Large intestine (tissue), 3 donors: Measurements from ENCODE around the gene WFDC12. TPM values are rescaled to one million over a fixed set of nuclear protein-coding genes. Genes with fewer than 3 reads are reported as not detected.

Source experiments
- DNase-seq, 2 donors: peaks; one replicate each; pipeline versions ENCODE4 v3.0.0 to v3.0.0-alpha.2; 2013
- H3K27ac ChIP-seq: one replicate; pipeline ENCODE4 v1.5.1; 2013; ENCODE audit warnings: low read length
- H3K27me3 ChIP-seq: 2 replicates; pipeline ENCODE4 v1.6.1; 2013; ENCODE audit warnings: low read length; ENCODE audit not compliant: control insufficient read depth, insufficient read depth
- H3K36me3 ChIP-seq: 2 replicates; pipeline ENCODE4 v1.6.1; 2013; ENCODE audit warnings: low read length; ENCODE audit not compliant: control insufficient read depth, insufficient read depth
- H3K4me1 ChIP-seq: one replicate; pipeline ENCODE4 v1.6.1; 2013; ENCODE audit warnings: low read length; ENCODE audit not compliant: control insufficient read depth, insufficient read depth
- H3K4me3 ChIP-seq: one replicate; pipeline ENCODE4 v1.5.1; 2013; ENCODE audit warnings: low read length
- H3K9me3 ChIP-seq: one replicate; pipeline ENCODE4 v1.6.1; 2013; ENCODE audit warnings: mild to moderate bottlenecking, low read depth, low read length, moderate library complexity; ENCODE audit not compliant: control insufficient read depth
- WGBS: methylation state at CpG from one replicate; pipeline ENCODE4 v1.1.5; 2013; ENCODE audit warnings: low lambda C conversion rate; ENCODE audit not compliant: insufficient coverage; 5-methylcytosine and 5-hydroxymethylcytosine counted together
- polyA plus RNA-seq: library from polyadenylated mRNA; unstranded; fragments of 120-200 nt; gene quantifications from one replicate; pipeline ENCODE4 v1.2.1, GENCODE V29; 2013

WFDC12 gene
- polyA plus RNA-seq, 1 donor = not detected

GRCh38 chr20:45092898-45093297 lies 31.4 kb downstream of the WFDC12 start:
- no CpG with 5 or more reads among the region's 7 CpGs for WGBS

GRCh38 chr20:45091366-45091765 lies 32.9 kb downstream of the WFDC12 start:
- no peak overlapping the region for H3K4me3 ChIP-seq
- no peaks in the 10 kb centered on the region for H3K36me3 ChIP-seq
- no CpG with 5 or more reads among the region's 3 CpGs for WGBS
- H3K27ac ChIP-seq = no peak overlapping the region
- H3K27me3 ChIP-seq = peaks cover 5% of the 10 kb centered on the region
- no peaks in the 10 kb centered on the region for H3K9me3 ChIP-seq
- DNase-seq = no peak
- H3K4me1 ChIP-seq = no peaks in the 10 kb centered on the region

More at GRCh38 chr20:45092898-45093297, 31.4 kb downstream of the WFDC12 start:
- Histone ChIP-seq H3K9me3 (peaks cover 3% of the 10 kb centered on the region), H3K4me3 (no peak overlapping the region), H3K36me3 (no peaks in the 10 kb centered on the region), H3K27ac (no peak overlapping the region), H3K27me3 (peaks cover 20% of the 10 kb centered on the region), H3K4me1 (no peaks in the 10 kb centered on the region)
- no peak for DNase-seq

- H3K4me3 ChIP-seq = no peak overlapping the region
- WGBS = no CpG with 5 or more reads among the region's 3 CpGs
- no peak overlapping the region for H3K27ac ChIP-seq
- DNase-seq = no peak
- H3K4me1 ChIP-seq = no peaks in the 10 kb centered on the region
- no peaks in the 10 kb centered on the region for H3K36me3 ChIP-seq
- no peaks in the 10 kb centered on the region for H3K27me3 ChIP-seq
- H3K9me3 ChIP-seq = no peaks in the 10 kb centered on the region
Observed at GRCh38 chr20:45090481-45090880, 33.8 kb downstream of the WFDC12 start.

- no peak for DNase-seq
- Histone ChIP-seq H3K9me3 (no peaks in the 10 kb centered on the region), H3K27me3 (no peaks in the 10 kb centered on the region), H3K27ac (no peak overlapping the region), H3K36me3 (no peaks in the 10 kb centered on the region), H3K4me1 (no peaks in the 10 kb centered on the region), H3K4me3 (no peak overlapping the region)
- no CpG with 5 or more reads among the region's 7 CpGs for WGBS
Observed at GRCh38 chr20:45088247-45088646, 36.0 kb downstream of the WFDC12 start.

- Histone ChIP-seq H3K9me3 (no peaks in the 10 kb centered on the region), H3K4me1 (no peaks in the 10 kb centered on the region), H3K4me3 (no peak overlapping the region), H3K36me3 (no peaks in the 10 kb centered on the region), H3K27ac (no peak overlapping the region), H3K27me3 (no peaks in the 10 kb centered on the region)
- no CpG with 5 or more reads among the region's 1 CpG for WGBS
- DNase-seq = no peak
Observed at GRCh38 chr20:45087814-45088213, 36.5 kb downstream of the WFDC12 start.

- H3K4me3 ChIP-seq = no peak overlapping the region
- no peaks in the 10 kb centered on the region for H3K27me3 ChIP-seq
- no peaks in the 10 kb centered on the region for H3K4me1 ChIP-seq
- H3K9me3 ChIP-seq = peaks cover under 1% of the 10 kb centered on the region
- H3K27ac ChIP-seq = no peak overlapping the region
- H3K36me3 ChIP-seq = no peaks in the 10 kb centered on the region
- WGBS = no CpG with 5 or more reads among the region's 3 CpGs
- no peak for DNase-seq
Observed at GRCh38 chr20:45087097-45087790, 37.0 kb downstream of the WFDC12 start.

GRCh38 chr20:45085867-45086266 lies 38.4 kb downstream of the WFDC12 start:
- Histone ChIP-seq H3K36me3 (peaks cover 3% of the 10 kb centered on the region), H3K4me1 (no peaks in the 10 kb centered on the region), H3K27ac (no peak overlapping the region), H3K4me3 (no peak overlapping the region), H3K9me3 (peaks cover 3% of the 10 kb centered on the region), H3K27me3 (no peaks in the 10 kb centered on the region)
- WGBS = no CpG with 5 or more reads among the region's 1 CpG
- DNase-seq = no peak

GRCh38 chr20:45085289-45085688 lies 39.0 kb downstream of the WFDC12 start:
- H3K36me3 ChIP-seq = peaks cover 3% of the 10 kb centered on the region
- no peak for DNase-seq
- WGBS = no CpG with 5 or more reads among the region's 2 CpGs
- peaks cover 3% of the 10 kb centered on the region for H3K9me3 ChIP-seq
- H3K4me1 ChIP-seq = no peaks in the 10 kb centered on the region
- H3K27me3 ChIP-seq = no peaks in the 10 kb centered on the region
- H3K4me3 ChIP-seq = no peak overlapping the region
- H3K27ac ChIP-seq = no peak overlapping the region

GRCh38 chr20:45083127-45083526 lies 41.1 kb downstream of the WFDC12 start:
- DNase-seq = no peak
- no peak overlapping the region for H3K27ac ChIP-seq
- no peaks in the 10 kb centered on the region for H3K4me1 ChIP-seq
- peaks cover 9% of the 10 kb centered on the region for H3K36me3 ChIP-seq
- H3K4me3 ChIP-seq = no peak overlapping the region
- H3K27me3 ChIP-seq = no peaks in the 10 kb centered on the region
- no CpG with 5 or more reads among the region's 1 CpG for WGBS
- peaks cover 3% of the 10 kb centered on the region for H3K9me3 ChIP-seq

GRCh38 chr20:45082468-45082867 lies 41.8 kb downstream of the WFDC12 start:
- Histone ChIP-seq H3K27me3 (no peaks in the 10 kb centered on the region), H3K4me1 (no peaks in the 10 kb centered on the region), H3K27ac (no peak overlapping the region), H3K4me3 (no peak overlapping the region), H3K9me3 (peaks cover 3% of the 10 kb centered on the region), H3K36me3 (peaks cover 9% of the 10 kb centered on the region)
- no CpG with 5 or more reads among the region's 3 CpGs for WGBS
- DNase-seq = no peak
